ENCODE data around the gene CPLX4.

CPLX4 gene

GRCh38 chr18:59318460-59319050 is at the start of gene CPLX4:
CPLX4 (minus strand) TSS chr18:59318649; CDS start chr18:59318462, 187 bp downstream.
- DNase-seq, result no peak

- no peak for DNase-seq
These were observed 41.9 kb upstream of the CPLX4 start for GRCh38 chr18:59360381-59360780.

- no peak for DNase-seq
These were observed 41.1 kb upstream of the CPLX4 start for GRCh38 chr18:59359576-59359952.

- peak; percentile 40 for DNase-seq
These were observed 40.5 kb upstream of the CPLX4 start, which contains the start of gene LMAN1 for GRCh38 chr18:59358712-59359575. LMAN1 (minus strand) TSS chr18:59359265; CDS start chr18:59359244, 21 bp downstream.

- DNase-seq, result no peak
These were observed 39.9 kb upstream of the CPLX4 start for GRCh38 chr18:59358414-59358711.

GRCh38 chr18:59357928-59358327 is 39.5 kb upstream of the CPLX4 start:
- no peak for DNase-seq

- no peak for DNase-seq
These were observed 36.3 kb upstream of the CPLX4 start for GRCh38 chr18:59354731-59355130.

GRCh38 chr18:59353079-59353680 is 34.7 kb upstream of the CPLX4 start:
- DNase-seq, result no peak

GRCh38 chr18:59352250-59352855 is 33.9 kb upstream of the CPLX4 start:
- no peak for DNase-seq

- DNase-seq, result no peak
These were observed 27.1 kb upstream of the CPLX4 start for GRCh38 chr18:59345556-59345955.

- no peak for DNase-seq
These were observed 26.5 kb upstream of the CPLX4 start for GRCh38 chr18:59344996-59345395.

GRCh38 chr18:59343926-59344325 is 25.5 kb upstream of the CPLX4 start:
- no peak for DNase-seq

- no peak for DNase-seq
These were observed 22.4 kb upstream of the CPLX4 start for GRCh38 chr18:59340817-59341216.

GRCh38 chr18:59340312-59340711 is 21.9 kb upstream of the CPLX4 start:
- no peak for DNase-seq

GRCh38 chr18:59332986-59333385 is 14.5 kb upstream of the CPLX4 start:
- DNase-seq, result no peak

- DNase-seq, result no peak
These were observed 10.2 kb upstream of the CPLX4 start for GRCh38 chr18:59328683-59329082.

- DNase-seq, result no peak
These were observed 7.5 kb upstream of the CPLX4 start for GRCh38 chr18:59325965-59326364.

GRCh38 chr18:59324623-59324971 is 6.1 kb upstream of the CPLX4 start:
- no peak for DNase-seq

GRCh38 chr18:59323931-59324622 is 5.6 kb upstream of the CPLX4 start:
- no peak for DNase-seq

GRCh38 chr18:59311631-59312030 is 6.8 kb downstream of the CPLX4 start:
- no peak for DNase-seq

GRCh38 chr18:59308938-59309260 is 9.6 kb downstream of the CPLX4 start:
- no peak for DNase-seq

- no peak for DNase-seq
These were observed 10.1 kb downstream of the CPLX4 start for GRCh38 chr18:59308248-59308937.

GRCh38 chr18:59306640-59307039 is 11.8 kb downstream of the CPLX4 start:
- no peak for DNase-seq

Measured in cortex of kidney (tissue), 1 donor.